IMR-90 (cell line): Measurements from ENCODE around the gene UEVLD. TPM values are rescaled to one million over a fixed set of nuclear protein-coding genes. Genes with fewer than 3 reads are reported as not detected.
A peak's percentile ranks its signal among the peaks of the same experiment; 100 is the strongest.

Experiments used
- ATAC-seq: fragments of 200-7000 bp; cut with Tn5 transposase; 2 replicates; pipeline ENCODE4 v1.9.1; 2020; ENCODE audit warnings: low read depth, mild to moderate bottlenecking, moderate library complexity
- BruUV-seq: library from RNA; stranded (reverse); fragments of 400-500 nt; replicated peaks from 2 replicates; lab custom pipeline; 2021; lab: Mats Ljungman, UMichigan
- CTCF ChIA-PET: fragments of 300-600 bp; formaldehyde crosslinking; extraction: SDS; loops from one replicate; lab custom pipeline; 2021; ENCODE audit warnings: antibody characterized with exemption; lab: Yijun Ruan, JAX
- POLR2A ChIA-PET: fragments of 300-600 bp; sonication (Branson Sonifier 250); formaldehyde crosslinking; loops from one replicate; lab custom pipeline; 2022; ENCODE audit warnings: antibody characterized with exemption; ENCODE audit not compliant: unreplicated experiment; lab: Charles Lee
- DNase-seq: peaks from one replicate; pipeline ENCODE4 v3.0.0; 2013
- H2AFZ ChIP-seq: replicated peaks from 2 replicates; pipeline ENCODE3; 2013; ENCODE audit warnings: low read length, mild to moderate bottlenecking; ENCODE audit not compliant: poor library complexity
- H2AK5ac ChIP-seq: 2 replicates; pipeline ENCODE4 v1.6.1; 2013; ENCODE audit warnings: low read depth, low read length, inconsistent platforms
- H2AK9ac ChIP-seq: replicated peaks from 2 replicates; pipeline ENCODE3; 2013; ENCODE audit warnings: mild to moderate bottlenecking, low read depth, low read length, moderate library complexity; ENCODE audit not compliant: poor library complexity
- H2BK120ac ChIP-seq: 2 replicates; pipeline ENCODE4 v1.6.1; 2013; ENCODE audit warnings: low read depth, low read length, inconsistent platforms
- H2BK15ac ChIP-seq: 3 replicates; pipeline ENCODE4 v1.6.1; 2013; ENCODE audit warnings: low read depth, low read length, inconsistent platforms
- H2BK20ac ChIP-seq: 2 replicates; pipeline ENCODE4 v1.6.1; 2013; ENCODE audit warnings: low read depth, mild to moderate bottlenecking, inconsistent platforms, low read length, moderate library complexity
- H2BK5ac ChIP-seq: 2 replicates; pipeline ENCODE4 v1.6.1; 2013; ENCODE audit warnings: mild to moderate bottlenecking, low read depth, low read length, inconsistent platforms; ENCODE audit not compliant: poor library complexity, severe bottlenecking
- H3K14ac ChIP-seq: replicated peaks from 2 replicates; pipeline ENCODE4 v1.6.1; 2013; ENCODE audit warnings: low read depth, low read length, inconsistent platforms
- H3K18ac ChIP-seq: 2 replicates; pipeline ENCODE4 v1.6.1; 2013; ENCODE audit warnings: low read depth, low read length, control low read depth
- H3K23ac ChIP-seq: 2 replicates; pipeline ENCODE4 v1.6.1; 2013; ENCODE audit warnings: low read depth, low read length, inconsistent platforms
- H3K27ac ChIP-seq: 2 replicates; pipeline ENCODE4 v1.5.1; 2013; ENCODE audit warnings: mild to moderate bottlenecking, control low read depth, low read length; ENCODE audit not compliant: insufficient read depth
- H3K27me3 ChIP-seq: 2 replicates; pipeline ENCODE4 v1.6.1; 2013; ENCODE audit warnings: low read length; ENCODE audit not compliant: control insufficient read depth, insufficient read depth
- H3K36me3 ChIP-seq: 2 replicates; pipeline ENCODE4 v1.6.1; 2013; ENCODE audit warnings: low read length, mixed read lengths; ENCODE audit not compliant: control insufficient read depth, insufficient read depth
- H3K4ac ChIP-seq: 2 replicates; pipeline ENCODE4 v1.6.1; 2013; ENCODE audit warnings: low read depth, low read length, inconsistent platforms
- H3K4me1 ChIP-seq: 2 replicates; pipeline ENCODE4 v1.6.1; 2013; ENCODE audit warnings: low read length, mixed read lengths; ENCODE audit not compliant: control insufficient read depth, insufficient read depth
- H3K4me2 ChIP-seq: 2 replicates; pipeline ENCODE4 v1.6.1; 2013; ENCODE audit warnings: low read depth, mild to moderate bottlenecking, control low read depth, low read length, moderate library complexity
- H3K4me3 ChIP-seq: 2 replicates; pipeline ENCODE4 v1.5.1; 2013; ENCODE audit warnings: low read depth, mild to moderate bottlenecking, control low read depth, low read length, moderate library complexity; ENCODE audit not compliant: insufficient read depth
- H3K56ac ChIP-seq: 2 replicates; pipeline ENCODE4 v1.6.1; 2013; ENCODE audit warnings: low read length, inconsistent platforms; ENCODE audit not compliant: insufficient read depth; ENCODE audit errors: extremely low read depth
- H3K79me1 ChIP-seq, 2 experiments: 2 replicates each; pipeline ENCODE4 v1.6.1; 2013; ENCODE audit warnings: low read length in 2 of 2, inconsistent platforms in 1 of 2, low read depth in 1 of 2
- H3K9ac ChIP-seq: 2 replicates; pipeline ENCODE4 v1.6.1; 2013; ENCODE audit warnings: low read depth, low read length, control low read depth
- H3K9me1 ChIP-seq: 2 replicates; pipeline ENCODE4 v1.6.1; 2013; ENCODE audit warnings: low read length, inconsistent platforms; ENCODE audit not compliant: insufficient read depth
- H3K9me3 ChIP-seq: 2 replicates; pipeline ENCODE4 v1.6.1; 2013; ENCODE audit warnings: low read length; ENCODE audit not compliant: control insufficient read depth, insufficient read depth
- H4K20me1 ChIP-seq: 2 replicates; pipeline ENCODE4 v1.6.1; 2013; ENCODE audit warnings: low read length, inconsistent platforms; ENCODE audit not compliant: insufficient read depth
- H4K5ac ChIP-seq: 2 replicates; pipeline ENCODE4 v1.6.1; 2013; ENCODE audit warnings: mild to moderate bottlenecking, low read depth, low read length, control low read depth
- H4K8ac ChIP-seq, 2 experiments: 2 replicates each; pipeline ENCODE4 v1.6.1; 2013; ENCODE audit warnings: low read depth in 2 of 2, low read length in 2 of 2, control low read depth in 1 of 2, inconsistent platforms in 1 of 2
- H4K91ac ChIP-seq: 2 replicates; pipeline ENCODE4 v1.6.1; 2013; ENCODE audit warnings: low read depth, low read length, inconsistent platforms; ENCODE audit not compliant: insufficient read depth
- BHLHE40 ChIP-seq: fragments of 150-350 bp; IDR thresholded peaks from 2 replicates; pipeline ENCODE4 v1.6.1; 2016; ENCODE audit warnings: mild to moderate bottlenecking, low read depth, low read length
- CHD1 ChIP-seq: IDR thresholded peaks from 2 replicates; pipeline ENCODE4 v1.6.1; 2012; ENCODE audit warnings: low read depth, low read length, improper control_type of control experiment
- MAFK ChIP-seq: IDR thresholded peaks from 2 replicates; pipeline ENCODE4 v1.6.1; 2012; ENCODE audit warnings: low read depth, low read length, improper control_type of control experiment
- NFE2L2 ChIP-seq: fragments of 150-350 bp; IDR thresholded peaks from 2 replicates; pipeline ENCODE4 v1.6.1; 2016; ENCODE audit warnings: low read depth, mild to moderate bottlenecking, low read length
- RAD21 ChIP-seq: IDR thresholded peaks from 2 replicates; pipeline ENCODE4 v1.6.1; 2012; ENCODE audit warnings: low read length, improper control_type of control experiment
- WGBS, 2 experiments: methylation state at CpG; one replicate each; pipeline versions ENCODE4 v1.1.5 to v1.1.7; 2013; ENCODE audit warnings: missing lambda C conversion rate in 2 of 2; ENCODE audit not compliant: insufficient read length in 1 of 2; ENCODE audit errors: extremely low coverage in 2 of 2; 5-methylcytosine and 5-hydroxymethylcytosine counted together
- dilution Hi-C: fragments of 300-500 bp; cut with HindIII; formaldehyde crosslinking; loops from one replicate; pipeline ENCODE4 v1.14.3; 2018; ENCODE audit warnings: low sequenced_read_pairs; ENCODE audit not compliant: unreplicated experiment
- in situ Hi-C: fragments of 300-500 bp; cut with MboI; formaldehyde crosslinking; loops from 3 replicates; pipeline ENCODE4 v1.14.3; 2019; ENCODE audit warnings: low sequenced_read_pairs, inconsistent platforms, mixed read lengths
- intact Hi-C: fragments of 100-400 bp; cut with micrococcal nuclease; formaldehyde crosslinking; loops from 2 replicates; pipeline ENCODE4 v1.10.0; 2022
- polyA plus RNA-seq, 3 experiments: library from polyadenylated mRNA; depleted of rRNA; stranded (reverse); fragments of >200 nt; gene quantifications; 2 replicates each; pipeline ENCODE4 v1.2.3, GENCODE V29; 2012; ENCODE audit warnings: low replicate concordance in 1 of 3
- total RNA-seq: library from RNA; depleted of rRNA; stranded (reverse); fragments of >200 nt; gene quantifications from 2 replicates; pipeline ENCODE4 v1.2.3, GENCODE V29; 2012

Gene UEVLD
- total and polyA plus RNA-seq, 2 of the 4 experiments (the other 2 are of a cell fraction): 13.8 to 29.2 TPM

DNA sequence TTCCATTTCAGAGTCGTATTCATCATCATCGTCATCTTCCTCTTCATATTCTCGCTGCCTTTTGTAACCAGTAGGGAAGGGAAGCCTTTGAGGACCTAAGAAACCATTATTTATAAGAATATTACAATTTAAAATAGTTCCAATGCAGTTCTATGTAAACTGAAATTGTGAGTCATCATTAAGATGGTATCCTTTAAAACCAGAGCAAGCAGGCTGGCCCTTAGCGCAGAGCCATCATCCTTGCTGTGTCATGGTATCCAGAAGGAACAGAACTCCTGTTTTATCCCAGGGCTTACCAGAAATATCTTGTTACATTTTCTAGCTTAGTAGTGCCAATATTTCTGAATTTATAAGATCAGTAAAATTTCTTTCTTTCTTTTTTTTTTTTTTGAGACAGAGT is 23.9 kb upstream of the UEVLD start:
- Histone ChIP-seq H4K5ac (no peak overlapping the region), H3K27me3 (no peaks in the 10 kb centered on the region), H2AK9ac (no peak overlapping the region), H2AFZ (no peak overlapping the region), H3K27ac (no peak overlapping the region), H3K9ac (no peak overlapping the region), H4K8ac (no peak overlapping the region), H3K36me3 (peaks cover 34% of the 10 kb centered on the region), H3K9me1 (peaks cover 9% of the 10 kb centered on the region; the same call in 1 of the 2 replicates), H2BK120ac (no peak overlapping the region), H3K56ac (no peak overlapping the region), H2BK5ac (no peak overlapping the region), H3K4me3 (no peak overlapping the region), H3K23ac (no peak overlapping the region), H2AK5ac (no peak overlapping the region), H3K4me2 (no peak overlapping the region), H2BK20ac (no peak overlapping the region), H3K4me1 (peaks cover 7% of the 10 kb centered on the region), H3K9me3 (no peaks in the 10 kb centered on the region), H3K4ac (no peak overlapping the region), H3K14ac (no peak overlapping the region), H3K79me1 (peaks cover 24 to 38% of the 10 kb centered on the region in 2 experiments), H2BK15ac (no peak overlapping the region), H4K20me1 (peaks cover 16% of the 10 kb centered on the region), H3K18ac (no peak overlapping the region), H4K91ac (no peak overlapping the region)
- intact Hi-C loops (no loop called here), in situ Hi-C loops (no loop called here), dilution Hi-C loops (no loop called here)
- ChIA-PET CTCF (interaction anchor here (0.6 kb wide), 2 partner anchors 50 to 108 kb away, joined by 3 to 5 read pairs; no protein-coding TSS in a partner anchor), POLR2A (no interaction called here)
- TF ChIP-seq RAD21: no peak
- TF ChIP-seq NFE2L2: peak; percentile 46; the same call in 1 of the 2 replicates
- TF ChIP-seq MAFK: peak; percentile 4; the same call in 1 of the 2 replicates
- TF ChIP-seq CHD1: no peak
- no peak for TF ChIP-seq BHLHE40
- WGBS, 2 experiments: 100% methylated on average over 2 of the region's 4 CpGs; no CpG with 5 or more reads in 1 of the 2 experiments
- no TSS peak for BruUV-seq
- ATAC-seq: peak; percentile 78
- DNase-seq: peak; percentile 68
